Transverse colon (tissue), 4 donors: ENCODE measurements around the gene TMEM178B. TPM values are rescaled to one million over a fixed set of nuclear protein-coding genes. Genes with fewer than 3 reads are reported as not detected.

Experiments used
- DNase-seq: peaks from one replicate; pipeline ENCODE4 v3.0.0-alpha.2; 2019
- H3K27ac ChIP-seq, 4 donors: fragments of 200-600 bp; sonication (generic); 2 replicates each; pipeline ENCODE4 v1.5.1; 2016 to 2018; ENCODE audit warnings: inconsistent platforms in 4 of 4
- H3K27me3 ChIP-seq: fragments of 200-600 bp; sonication (generic); 2 replicates; pipeline ENCODE4 v1.5.1; 2017; ENCODE audit warnings: inconsistent platforms
- H3K36me3 ChIP-seq, 4 donors: fragments of 200-600 bp; sonication (generic); 2 replicates each; pipeline ENCODE4 v1.5.1; 2017 to 2019; ENCODE audit warnings: inconsistent platforms in 4 of 4
- H3K4me1 ChIP-seq, 4 donors: fragments of 200-600 bp; sonication (generic); 2 replicates each; pipeline ENCODE4 v1.5.1; 2017 to 2020; ENCODE audit warnings: inconsistent platforms in 4 of 4
- H3K4me3 ChIP-seq, 4 donors: fragments of 200-600 bp; sonication (generic); 1 replicate in 1 of 4; 2 replicates in 3 of 4; pipeline versions ENCODE4 v1.5.1 to v1.6.1; 2017 to 2019; ENCODE audit warnings: inconsistent platforms in 4 of 4
- H3K9me3 ChIP-seq, 2 donors: fragments of 200-600 bp; sonication (generic); 2 replicates each; pipeline ENCODE4 v1.5.1; 2017 to 2019; ENCODE audit warnings: inconsistent platforms in 2 of 2
- EP300 ChIP-seq: sonication (generic); formaldehyde crosslinking; IDR thresholded peaks from one replicate; pipeline ENCODE4 v1.6.1; 2017; ENCODE audit warnings: antibody characterized with exemption, low read depth
- POLR2A ChIP-seq: fragments of 450-650 bp; IDR thresholded peaks from one replicate; pipeline ENCODE4 v1.6.1; 2016; ENCODE audit warnings: antibody characterized with exemption, mild to moderate bottlenecking, moderate library complexity
- POLR2AphosphoS5 ChIP-seq, 3 donors: sonication (generic); formaldehyde crosslinking; IDR thresholded peaks; one replicate each; pipeline ENCODE4 v1.6.1; 2016; ENCODE audit warnings: antibody characterized with exemption in 3 of 3
- WGBS, 2 donors: methylation state at CpG; one replicate each; pipeline ENCODE4 v1.1.5; 2018; ENCODE audit warnings: low coverage in 1 of 2; 5-methylcytosine and 5-hydroxymethylcytosine counted together
- in situ Hi-C, 4 donors: fragments of 200-750 bp; cut with MboI; loops; one replicate each; pipeline versions ENCODE4 v1.15.0 to v1.15.1; 2017; ENCODE audit warnings: low sequenced_read_pairs in 3 of 4, low pct_ligation_motif_present in 1 of 4, low pct_unique_long_range_greater_than_20kb in 1 of 4
- intact Hi-C: fragments of 100-400 bp; cut with DNase I; formaldehyde crosslinking; loops from one replicate; pipeline ENCODE4 v1.15.1; 2023; ENCODE audit warnings: low total_unique reads
- total RNA-seq, 4 donors: library from RNA; depleted of rRNA; stranded (reverse); fragments of >200 nt; gene quantifications; one replicate each; pipeline ENCODE4 v1.1.0, GENCODE V29; 2016
- TF ChIP-seq, protein P1 (sequence below), 5 experiments: fragments of 200-600 bp in 3 of 5; fragments of 450-650 bp in 2 of 5; sonication (generic) in 3 of 5; IDR thresholded peaks; 1 replicate in 2 of 5; 2 replicates in 3 of 5; pipeline ENCODE4 v1.5.1; 2016 to 2017; ENCODE audit warnings: antibody characterized with exemption in 5 of 5, inconsistent platforms in 3 of 5, mild to moderate bottlenecking in 2 of 5, moderate library complexity in 1 of 5

TMEM178B gene
- total RNA-seq, 4 donors from 2014 or later: 0.32 to 0.82 (median 0.39) TPM

DNA sequence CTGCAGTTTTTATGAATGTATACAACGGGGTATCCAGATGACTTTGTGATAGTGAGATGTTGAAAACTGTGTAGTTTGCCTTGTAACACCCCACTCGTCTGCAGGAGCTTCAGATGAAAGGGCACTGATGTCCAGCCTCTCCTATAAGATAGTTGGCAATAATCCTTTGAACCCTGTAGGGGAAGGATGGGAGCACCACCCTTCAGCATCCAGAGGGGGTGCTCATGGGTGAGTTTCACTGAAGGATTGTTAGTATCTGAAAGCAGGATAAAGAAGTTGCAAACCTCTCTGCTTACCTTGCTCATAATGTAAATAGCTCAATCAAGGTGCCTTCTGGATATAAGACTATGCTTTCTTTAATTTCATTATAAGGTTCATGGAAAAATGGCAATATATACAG is 201.5 kb downstream of the TMEM178B start:
- intact Hi-C loops (no loop called here), in situ Hi-C loops (no loop called here)
- no peak overlapping the region for H3K27ac ChIP-seq
- WGBS, 2 donors: 55 to 80% methylated on average over 1 to 2 of the region's 2 CpGs
- no peak overlapping the region for H3K4me3 ChIP-seq
- no peaks in the 10 kb centered on the region for H3K27me3 ChIP-seq
- no peaks in the 10 kb centered on the region for H3K4me1 ChIP-seq
- H3K9me3 ChIP-seq: no peaks in the 10 kb centered on the region
- TF ChIP-seq EP300: no peak
- TF ChIP-seq POLR2AphosphoS5 (IDR thresholded peaks at IDR 0.05): no peak
- TF ChIP-seq POLR2A: no peak
- TF ChIP-seq, protein P1, sequence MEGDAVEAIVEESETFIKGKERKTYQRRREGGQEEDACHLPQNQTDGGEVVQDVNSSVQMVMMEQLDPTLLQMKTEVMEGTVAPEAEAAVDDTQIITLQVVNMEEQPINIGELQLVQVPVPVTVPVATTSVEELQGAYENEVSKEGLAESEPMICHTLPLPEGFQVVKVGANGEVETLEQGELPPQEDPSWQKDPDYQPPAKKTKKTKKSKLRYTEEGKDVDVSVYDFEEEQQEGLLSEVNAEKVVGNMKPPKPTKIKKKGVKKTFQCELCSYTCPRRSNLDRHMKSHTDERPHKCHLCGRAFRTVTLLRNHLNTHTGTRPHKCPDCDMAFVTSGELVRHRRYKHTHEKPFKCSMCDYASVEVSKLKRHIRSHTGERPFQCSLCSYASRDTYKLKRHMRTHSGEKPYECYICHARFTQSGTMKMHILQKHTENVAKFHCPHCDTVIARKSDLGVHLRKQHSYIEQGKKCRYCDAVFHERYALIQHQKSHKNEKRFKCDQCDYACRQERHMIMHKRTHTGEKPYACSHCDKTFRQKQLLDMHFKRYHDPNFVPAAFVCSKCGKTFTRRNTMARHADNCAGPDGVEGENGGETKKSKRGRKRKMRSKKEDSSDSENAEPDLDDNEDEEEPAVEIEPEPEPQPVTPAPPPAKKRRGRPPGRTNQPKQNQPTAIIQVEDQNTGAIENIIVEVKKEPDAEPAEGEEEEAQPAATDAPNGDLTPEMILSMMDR (IDR thresholded peaks at IDR 0.05): no peak
- DNase-seq: no peak
- H3K36me3 ChIP-seq: no peaks in the 10 kb centered on the region

DNA sequence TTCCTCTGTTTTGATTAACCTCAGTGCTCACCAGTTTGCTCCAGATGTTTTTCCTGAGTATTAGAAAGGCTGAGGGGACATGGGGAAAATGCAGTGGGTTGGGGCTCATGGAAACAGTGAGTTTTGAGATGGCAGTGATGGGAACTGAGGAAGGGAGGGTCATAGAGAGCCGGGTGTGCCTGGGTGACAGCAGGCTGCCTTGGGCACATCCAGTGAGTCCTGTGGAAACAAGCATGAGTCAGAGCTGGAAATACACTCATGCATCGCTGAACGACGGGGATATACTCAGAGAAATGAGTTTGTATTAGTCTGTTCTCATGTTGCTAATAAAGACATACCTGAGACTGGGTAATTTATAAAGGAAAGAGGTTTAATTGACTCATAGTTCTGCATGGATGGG is 202.2 kb downstream of the TMEM178B start:
- no peak for DNase-seq
- TF ChIP-seq POLR2A: no peak
- no peak for TF ChIP-seq POLR2AphosphoS5 (IDR thresholded peaks at IDR 0.05)
- TF ChIP-seq, protein P1 (IDR thresholded peaks at IDR 0.05): no peak
- TF ChIP-seq EP300: no peak
- Histone ChIP-seq H3K27me3 (no peaks in the 10 kb centered on the region), H3K27ac (no peak overlapping the region), H3K36me3 (no peaks in the 10 kb centered on the region), H3K4me1 (no peaks in the 10 kb centered on the region), H3K4me3 (no peak overlapping the region), H3K9me3 (no peaks in the 10 kb centered on the region)
- in situ Hi-C loops: no loop called here
- intact Hi-C loops: no loop called here
- 71 to 84% methylated on average over 3 to 4 of the region's 4 CpGs for WGBS, 2 donors

DNA sequence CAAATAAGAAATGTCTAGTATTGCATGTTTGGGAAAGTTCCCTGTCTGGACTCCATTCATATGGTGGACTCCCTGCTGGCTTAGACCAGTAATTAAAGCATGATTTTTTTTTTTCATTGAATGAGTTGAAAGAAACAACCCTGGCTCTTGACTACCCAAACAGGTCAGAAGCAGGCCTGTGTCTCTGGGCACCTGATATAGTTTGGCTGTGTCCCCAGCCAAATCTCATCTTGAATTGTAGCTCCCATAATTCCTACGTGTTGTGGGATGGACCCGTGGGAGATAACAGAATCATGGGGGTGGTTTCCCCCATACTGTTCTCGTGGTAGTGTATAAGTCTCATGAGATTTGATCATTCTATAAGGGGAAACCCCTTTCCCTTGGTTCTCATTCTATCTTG is 206.2 kb downstream of the TMEM178B start:
- in situ Hi-C loops: no loop called here
- H3K9me3 ChIP-seq: no peaks in the 10 kb centered on the region
- no peaks in the 10 kb centered on the region for H3K27me3 ChIP-seq
- no peak overlapping the region for H3K4me3 ChIP-seq
- H3K4me1 ChIP-seq: no peaks in the 10 kb centered on the region
- WGBS, 2 donors: 57 to 76% methylated on average over 3 of the region's 3 CpGs
- intact Hi-C loops: no loop called here
- no peak for DNase-seq
- H3K27ac ChIP-seq: no peak overlapping the region
- TF ChIP-seq EP300 (no peak), POLR2AphosphoS5 (IDR thresholded peaks at IDR 0.05) (no peak), POLR2A (no peak)
- TF ChIP-seq, protein P1 (IDR thresholded peaks at IDR 0.05): no peak
- no peaks in the 10 kb centered on the region for H3K36me3 ChIP-seq

DNA sequence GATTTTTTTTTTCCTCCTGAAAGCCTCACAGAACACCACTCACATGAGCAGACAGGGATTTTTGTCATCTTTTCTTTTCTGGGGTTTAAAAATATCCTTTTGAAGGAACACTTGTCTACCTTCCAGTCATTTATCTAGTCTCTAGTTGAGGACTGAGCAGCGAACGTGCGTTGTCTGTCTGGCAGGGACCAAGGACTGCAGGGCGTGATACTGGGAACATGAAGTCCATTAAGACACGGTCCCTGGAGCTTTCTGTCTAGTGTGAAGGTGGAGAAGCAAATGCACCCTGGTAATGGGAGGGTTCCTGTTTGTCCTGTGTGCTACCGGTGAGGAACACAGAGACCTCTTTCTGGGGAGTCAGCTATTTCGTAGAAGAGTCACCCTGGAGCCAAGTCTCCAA is 207.4 kb downstream of the TMEM178B start:
- no peak for TF ChIP-seq POLR2A
- TF ChIP-seq EP300: no peak
- no peak for TF ChIP-seq POLR2AphosphoS5 (IDR thresholded peaks at IDR 0.05)
- TF ChIP-seq, protein P1 (IDR thresholded peaks at IDR 0.05): no peak
- in situ Hi-C loops (no loop called here), intact Hi-C loops (no loop called here)
- WGBS, 2 donors: 90 to 100% methylated on average over 1 to 7 of the region's 7 CpGs
- Histone ChIP-seq H3K27me3 (no peaks in the 10 kb centered on the region), H3K4me1 (no peaks in the 10 kb centered on the region), H3K36me3 (no peaks in the 10 kb centered on the region), H3K4me3 (no peak overlapping the region), H3K9me3 (no peaks in the 10 kb centered on the region), H3K27ac (no peak overlapping the region)
- no peak for DNase-seq
